GM21825 (cell line): ENCODE measurements around the gene PHACTR1.

ENCODE experiments used
- ATAC-seq: cut with Tn5 transposase; IDR thresholded peaks from one replicate; pipeline ENCODE4 v1.9.1; 2021; ENCODE audit warnings: mild to moderate bottlenecking, moderate library complexity; ENCODE audit not compliant: unreplicated experiment

PHACTR1 gene

DNA sequence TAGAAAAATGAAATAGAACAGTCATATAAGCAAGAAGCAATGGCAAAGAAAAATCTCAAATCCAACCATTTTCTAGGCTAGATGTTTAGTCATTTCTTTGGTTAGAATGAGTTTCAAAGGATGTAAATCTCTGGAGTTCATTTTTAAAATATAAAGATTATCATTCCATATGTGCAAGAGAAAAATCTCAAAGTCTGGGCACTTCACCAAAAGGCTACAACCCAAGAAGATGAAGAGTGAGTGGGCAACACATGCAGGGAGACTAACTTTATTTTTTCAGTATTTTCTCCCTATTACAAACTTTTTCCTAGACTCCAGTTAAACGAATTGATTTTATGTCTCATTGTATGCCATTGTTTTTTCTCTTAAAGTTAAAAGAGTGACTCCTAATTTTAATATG lies 83.6 kb downstream of the PHACTR1 start:
- no peak for ATAC-seq

- no peak for ATAC-seq
Observed at GRCh38 chr6:12801141-12801540, 84.6 kb downstream of the PHACTR1 start.

- ATAC-seq, result no peak
Observed at GRCh38 chr6:12802440-12802839, 85.9 kb downstream of the PHACTR1 start.

GRCh38 chr6:12803486-12803885 lies 86.9 kb downstream of the PHACTR1 start:
- no peak for ATAC-seq

- ATAC-seq, result no peak
Observed at GRCh38 chr6:12804952-12805645, 88.5 kb downstream of the PHACTR1 start.

DNA sequence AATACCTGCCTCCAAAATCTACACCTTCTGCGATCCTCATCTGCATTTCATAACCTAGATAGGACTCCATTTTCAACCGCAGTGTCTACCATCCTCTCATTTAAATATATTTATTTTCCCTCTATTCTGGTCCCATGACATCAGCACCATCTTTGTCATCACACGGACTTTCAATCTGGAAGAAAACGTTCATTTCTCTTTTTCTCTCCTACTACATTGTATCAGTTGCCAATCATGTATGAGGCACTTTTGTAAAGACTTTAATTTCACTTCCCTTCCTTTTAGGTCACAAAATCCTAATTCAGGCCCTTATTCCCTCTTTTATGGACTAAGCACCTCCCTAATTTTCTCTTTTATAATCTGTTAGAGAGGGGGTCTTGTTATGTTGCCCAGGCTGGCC lies 89.6 kb downstream of the PHACTR1 start:
- no peak for ATAC-seq

DNA sequence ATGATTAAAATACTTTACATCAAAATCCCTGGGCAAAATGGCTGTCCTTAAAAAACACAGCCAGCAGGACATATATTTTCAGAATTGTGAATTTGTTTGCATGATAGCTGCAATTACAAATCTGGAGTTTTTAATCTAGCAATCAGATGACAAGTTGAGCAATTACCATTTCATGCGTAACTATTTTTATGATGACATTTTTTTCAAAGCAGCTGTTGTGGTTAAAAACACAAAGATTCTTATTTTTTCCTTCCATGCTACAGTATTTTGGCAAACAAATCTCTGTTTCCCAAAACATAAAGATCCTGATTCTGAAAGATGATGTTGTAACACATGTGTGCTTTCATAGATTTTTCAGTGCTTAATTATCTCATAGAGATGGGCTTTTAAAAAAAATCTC lies 90.2 kb downstream of the PHACTR1 start:
- no peak for ATAC-seq

DNA sequence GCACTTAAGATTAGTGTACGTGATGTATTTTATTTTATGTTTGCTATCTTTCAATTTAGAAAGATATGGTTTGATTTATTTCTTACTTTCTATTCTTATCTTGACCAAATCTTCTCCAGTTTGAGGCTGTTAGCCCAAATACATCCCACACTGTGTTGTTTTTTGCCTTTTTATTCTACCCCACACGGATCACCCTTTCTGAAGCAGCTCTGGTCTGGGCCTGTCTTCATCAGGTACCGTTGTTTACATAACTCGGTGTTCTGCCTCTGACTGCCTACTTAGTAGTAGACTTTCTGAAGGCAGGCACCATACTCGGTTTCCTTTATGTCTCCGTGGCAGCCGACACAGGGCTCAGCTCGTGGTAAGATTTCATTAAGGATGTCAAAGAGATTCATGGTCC lies 95.0 kb downstream of the PHACTR1 start:
- no peak for ATAC-seq

GRCh38 chr6:12813321-12813720 lies 96.8 kb downstream of the PHACTR1 start:
- no peak for ATAC-seq

DNA sequence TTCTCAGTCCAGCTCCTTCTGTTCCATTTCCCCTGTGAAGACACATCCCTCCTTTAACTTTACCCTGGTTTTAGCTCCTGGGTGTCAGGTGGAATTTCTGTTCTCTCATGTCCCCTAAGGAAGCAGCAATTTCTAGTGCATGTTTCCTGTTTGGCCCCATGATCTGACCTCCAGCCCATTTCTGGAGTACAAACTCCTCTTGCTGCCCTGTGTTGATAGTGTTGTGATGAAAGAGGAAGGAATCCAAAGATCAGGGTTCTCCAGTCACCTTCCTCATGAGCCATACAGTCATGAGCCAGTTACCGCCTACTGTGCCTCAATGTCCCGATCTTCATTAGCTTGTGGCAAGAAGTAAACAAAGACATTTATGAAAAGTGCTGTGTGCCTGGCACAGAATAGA lies 97.4 kb downstream of the PHACTR1 start:
- ATAC-seq, result no peak

GRCh38 chr6:12815089-12815488 lies 98.5 kb downstream of the PHACTR1 start:
- no peak for ATAC-seq

DNA sequence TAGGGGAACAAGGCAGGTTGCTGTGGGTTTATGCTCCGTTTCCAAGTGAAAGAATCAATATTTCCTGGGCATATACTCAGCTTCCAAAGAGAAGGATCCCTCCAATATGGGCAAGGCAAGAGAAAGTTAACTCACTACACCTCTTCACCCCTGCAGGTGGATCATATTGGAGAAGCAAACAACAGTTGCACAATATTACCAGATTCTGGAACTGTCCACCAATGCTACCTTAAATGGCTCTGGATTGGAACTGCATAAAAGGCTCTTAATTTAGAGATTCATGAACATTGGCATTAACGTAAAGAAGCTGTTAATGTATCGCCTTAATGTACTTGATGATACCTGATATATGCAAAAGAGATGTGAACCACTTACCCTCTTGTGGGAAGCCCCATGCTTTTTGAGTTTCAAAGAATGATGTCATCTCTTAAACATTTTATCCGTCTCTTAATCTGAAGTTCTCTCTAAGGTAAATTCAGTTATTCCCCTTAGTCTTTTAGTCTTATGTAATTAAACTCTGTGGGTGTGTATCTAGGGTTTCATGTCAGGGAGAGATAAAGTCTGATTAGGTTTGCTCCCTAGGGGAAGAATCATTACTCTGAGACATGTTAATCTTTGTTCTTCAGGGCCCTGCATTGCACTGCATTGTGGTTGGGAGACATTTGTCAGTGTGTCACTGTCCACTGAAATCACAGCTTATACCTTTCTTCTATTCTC lies 99.5 kb downstream of the PHACTR1 start:
- ATAC-seq, result no peak

DNA sequence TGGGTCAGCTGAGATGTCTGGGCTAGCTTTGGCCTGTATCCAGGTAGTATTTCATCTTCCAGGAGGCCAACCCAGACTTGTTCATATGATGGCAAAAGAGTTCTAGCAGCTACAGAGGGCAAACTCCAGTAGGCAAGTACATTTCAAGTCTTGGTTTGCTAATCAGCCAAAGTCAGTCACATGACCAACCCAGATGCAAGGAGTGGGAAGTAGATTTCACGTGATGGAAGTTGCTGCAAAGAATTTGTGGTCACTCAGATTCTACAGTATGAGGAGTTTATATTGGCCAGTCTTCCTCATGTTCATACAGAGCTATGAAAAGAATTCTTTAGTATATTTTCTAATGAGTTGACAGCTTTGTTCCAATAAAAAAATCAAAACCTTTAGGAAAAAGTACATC lies 101.8 kb downstream of the PHACTR1 start:
- ATAC-seq, result no peak

GRCh38 chr6:12823847-12824246 lies 107.3 kb downstream of the PHACTR1 start:
- no peak for ATAC-seq

DNA sequence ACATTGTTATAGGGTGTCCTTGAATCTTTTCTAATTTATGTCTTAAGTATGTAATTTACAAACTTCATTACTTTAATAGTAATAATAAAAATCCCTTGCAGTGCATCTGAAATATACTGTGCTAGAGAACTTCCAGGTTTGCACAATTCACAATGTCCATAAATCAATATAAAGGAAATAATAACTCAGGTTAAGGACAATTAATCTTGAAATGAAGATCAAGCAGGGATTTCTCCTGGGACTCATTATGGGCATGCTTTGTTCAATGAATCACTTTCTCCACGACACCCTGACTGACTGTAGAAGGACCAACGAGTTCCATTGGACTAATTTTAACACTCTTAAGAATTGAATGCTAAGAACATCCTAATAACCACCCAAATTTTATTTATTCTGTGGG lies 110.0 kb downstream of the PHACTR1 start:
- ATAC-seq, result no peak

DNA sequence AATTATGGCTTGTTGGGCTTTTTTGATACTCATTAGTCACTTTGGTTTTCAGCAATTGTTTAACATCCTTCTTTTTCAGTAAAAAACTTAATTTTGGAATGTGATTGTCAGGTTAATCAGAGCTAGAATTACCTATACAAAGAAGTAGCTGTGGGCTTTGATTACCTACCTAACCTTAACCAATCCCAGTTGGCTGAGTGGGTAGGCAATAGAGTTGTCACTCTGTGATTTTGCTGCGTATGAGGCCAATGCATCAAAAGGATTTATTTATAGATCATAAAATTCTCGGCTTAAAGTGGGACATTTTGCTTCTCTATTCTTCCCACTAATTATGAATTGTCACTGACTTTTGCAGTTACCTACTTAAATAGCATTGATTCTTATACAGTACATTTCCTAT lies 111.4 kb downstream of the PHACTR1 start:
- ATAC-seq, result no peak

GRCh38 chr6:12832226-12832735 lies 115.7 kb downstream of the PHACTR1 start:
- ATAC-seq, result no peak

DNA sequence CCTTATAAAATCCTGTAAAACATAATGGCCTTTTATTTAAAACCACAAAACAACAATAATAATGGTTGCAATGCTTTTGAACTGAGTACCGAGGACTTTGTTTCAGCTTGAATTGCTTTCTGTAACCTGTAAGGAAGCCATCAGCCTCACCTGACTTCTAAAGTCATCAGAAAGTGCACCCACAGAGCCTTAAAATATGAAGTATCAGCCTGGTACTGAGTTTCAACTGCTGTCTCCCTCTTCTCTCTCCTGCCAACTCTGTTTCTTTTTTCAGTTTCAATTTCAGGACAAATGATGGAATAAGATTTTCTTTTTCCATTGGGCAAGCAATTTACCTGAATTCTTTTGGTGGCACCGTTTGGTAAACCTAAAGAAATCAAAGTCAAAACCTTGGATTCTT lies 119.4 kb downstream of the PHACTR1 start:
- no peak for ATAC-seq

DNA sequence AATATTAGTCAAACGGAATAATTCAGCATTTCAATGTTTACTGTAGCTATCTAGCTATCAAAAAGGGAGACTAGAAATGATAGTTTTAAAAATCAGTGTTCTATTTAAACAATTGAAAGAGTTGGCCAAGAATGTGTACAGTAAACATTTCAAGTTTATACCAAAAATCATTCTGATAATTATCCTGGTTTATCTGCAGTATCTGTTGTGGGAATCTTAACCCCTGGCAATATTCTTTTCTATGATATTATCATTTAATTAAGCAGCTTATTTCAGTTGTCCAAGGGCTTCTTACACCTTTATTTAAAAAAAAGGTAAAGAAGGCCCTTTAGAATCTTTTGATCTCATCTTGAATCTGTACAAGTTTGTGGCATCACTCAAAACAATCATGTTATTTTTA lies 125.1 kb downstream of the PHACTR1 start:
- no peak for ATAC-seq

GRCh38 chr6:12842114-12842513 lies 125.5 kb downstream of the PHACTR1 start:
- ATAC-seq, result no peak

DNA sequence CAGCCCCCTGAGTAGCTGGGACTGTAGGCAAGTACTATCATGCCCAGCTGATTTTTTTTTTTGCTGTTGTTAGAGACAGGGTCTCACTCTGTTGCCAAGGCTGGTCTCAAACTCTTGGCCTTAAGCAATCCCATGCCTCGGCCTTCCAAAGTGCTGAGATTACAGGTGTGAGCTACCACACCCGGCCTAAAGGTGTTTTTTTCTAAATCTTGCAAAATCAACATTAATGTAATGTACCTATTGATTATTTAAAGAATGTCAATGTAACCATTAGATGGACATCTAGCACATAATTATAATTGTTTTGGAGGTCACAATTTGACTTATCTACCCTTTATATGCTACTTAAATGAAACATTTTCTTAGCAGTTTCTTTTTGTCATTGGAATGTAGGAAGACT lies 126.1 kb downstream of the PHACTR1 start:
- no peak for ATAC-seq
